ENCODE data around the gene PYGO1.

The PYGO1 gene

DNA sequence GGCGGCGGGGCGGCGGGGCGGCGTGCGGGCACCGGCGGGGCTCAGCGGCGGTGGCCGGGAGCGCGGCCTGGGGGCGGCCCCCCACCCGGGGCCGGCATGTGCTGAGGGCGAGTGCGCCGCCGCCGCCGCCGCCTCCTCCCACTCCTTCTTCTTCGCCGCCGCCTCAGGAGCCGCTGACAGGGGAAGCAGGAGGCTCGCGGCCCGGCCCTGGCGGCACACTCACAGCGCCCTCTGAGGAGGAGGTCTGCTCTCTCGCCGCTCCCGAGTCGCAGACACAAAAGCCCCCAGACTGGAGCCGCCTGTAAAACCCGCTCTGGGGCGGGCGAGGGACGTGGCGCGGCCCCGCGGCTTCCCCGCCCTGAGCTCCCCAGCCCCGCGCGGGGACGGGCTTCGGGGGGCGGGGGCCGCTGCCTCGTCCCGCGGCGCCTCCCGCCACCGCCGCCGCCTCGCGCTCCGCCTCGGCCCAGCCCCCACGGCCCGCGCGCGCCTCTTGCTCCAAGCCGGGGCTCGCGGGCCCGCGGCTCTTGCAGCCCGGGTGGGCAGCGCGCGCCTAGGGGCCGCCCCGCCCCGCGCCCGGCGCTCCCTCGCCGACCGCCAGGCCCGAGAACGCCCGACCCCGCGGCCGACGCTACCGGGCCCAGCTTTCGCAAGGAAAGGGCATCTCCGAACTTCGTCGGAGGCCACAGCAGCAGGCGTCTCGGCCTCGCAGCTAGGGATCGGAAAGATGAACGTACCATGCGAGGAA lies at the start of gene PYGO1:
Gene PYGO1, minus strand, starts transcription at position 276 of the 745 bp plus-strand sequence. CDS start 462 bp downstream, outside the sequence.
- H3K4me3 ChIP-seq (ENCODE audit: low read length, poor library complexity, severe bottlenecking): peak within 1 kb of the TSS; percentile 52
- no peak within 1 kb of the TSS for H3K4me2 ChIP-seq (ENCODE audit: low read depth, low read length, poor library complexity, severe bottlenecking)
- H3K9me2 ChIP-seq (replicated peaks; ENCODE audit: low read depth, low read length): no peaks in the 10 kb centered on the region
- H3K4me1 ChIP-seq (ENCODE audit: insufficient read depth, low read length, poor library complexity, severe bottlenecking): peaks cover 17% of the 10 kb centered on the region
- H3K9me3 ChIP-seq (ENCODE audit: insufficient read depth, low read depth, low read length): no peaks in the 10 kb centered on the region
- H2AFZ ChIP-seq (ENCODE audit: low read length): no peak within 1 kb of the TSS
- no peaks in the 10 kb centered on the region for H3K27me3 ChIP-seq (ENCODE audit: insufficient read depth, low read length, poor library complexity, severe bottlenecking)
- 0 out of 2 replicates have a peak, but pooled peaks cover 5% of the 10 kb centered on the region for H3F3A ChIP-seq (ENCODE audit: low read depth)
- no peak for TF ChIP-seq EZH2phosphoT487 (IDR thresholded peaks at IDR 0.05; ENCODE audit: borderline replicate concordance)
- TF ChIP-seq, protein P1, sequence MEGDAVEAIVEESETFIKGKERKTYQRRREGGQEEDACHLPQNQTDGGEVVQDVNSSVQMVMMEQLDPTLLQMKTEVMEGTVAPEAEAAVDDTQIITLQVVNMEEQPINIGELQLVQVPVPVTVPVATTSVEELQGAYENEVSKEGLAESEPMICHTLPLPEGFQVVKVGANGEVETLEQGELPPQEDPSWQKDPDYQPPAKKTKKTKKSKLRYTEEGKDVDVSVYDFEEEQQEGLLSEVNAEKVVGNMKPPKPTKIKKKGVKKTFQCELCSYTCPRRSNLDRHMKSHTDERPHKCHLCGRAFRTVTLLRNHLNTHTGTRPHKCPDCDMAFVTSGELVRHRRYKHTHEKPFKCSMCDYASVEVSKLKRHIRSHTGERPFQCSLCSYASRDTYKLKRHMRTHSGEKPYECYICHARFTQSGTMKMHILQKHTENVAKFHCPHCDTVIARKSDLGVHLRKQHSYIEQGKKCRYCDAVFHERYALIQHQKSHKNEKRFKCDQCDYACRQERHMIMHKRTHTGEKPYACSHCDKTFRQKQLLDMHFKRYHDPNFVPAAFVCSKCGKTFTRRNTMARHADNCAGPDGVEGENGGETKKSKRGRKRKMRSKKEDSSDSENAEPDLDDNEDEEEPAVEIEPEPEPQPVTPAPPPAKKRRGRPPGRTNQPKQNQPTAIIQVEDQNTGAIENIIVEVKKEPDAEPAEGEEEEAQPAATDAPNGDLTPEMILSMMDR (conservative IDR thresholded peaks at IDR 0.05; ENCODE audit: low read length): no peak
- no peaks in the 10 kb centered on the region for H3K36me3 ChIP-seq (ENCODE audit: insufficient read depth, low read length)
- no peaks in the 10 kb centered on the region for H3K79me2 ChIP-seq (ENCODE audit: insufficient read depth, low read length)
- no peaks in the 10 kb centered on the region for H4K20me1 ChIP-seq (ENCODE audit: insufficient read depth, low read length, poor library complexity, severe bottlenecking)
- H3K9ac ChIP-seq (ENCODE audit: low read depth, low read length, poor library complexity, severe bottlenecking): no peak within 1 kb of the TSS

DNA sequence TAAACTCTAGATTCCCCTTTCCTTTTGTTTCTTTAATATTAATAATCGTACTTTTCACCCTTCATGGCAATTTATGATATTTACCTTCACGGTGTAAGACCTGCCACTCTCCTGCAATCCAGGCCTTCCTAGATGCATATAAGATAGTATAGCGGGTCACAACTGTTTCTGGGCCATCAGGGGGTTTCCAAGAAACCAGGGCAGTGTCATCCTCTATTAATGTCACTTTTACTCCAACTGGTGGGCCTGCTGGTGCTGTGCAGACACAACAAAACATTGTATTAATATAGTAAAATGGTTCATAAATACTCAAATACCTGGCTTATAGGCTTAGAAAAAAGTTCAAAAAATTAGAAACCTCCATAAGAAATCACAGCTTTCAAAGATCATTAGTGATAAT lies 48.9 kb upstream of the PYGO1 start:
- H3K36me3 ChIP-seq (ENCODE audit: insufficient read depth, low read length): no peaks in the 10 kb centered on the region
- no peak for TF ChIP-seq EZH2phosphoT487 (IDR thresholded peaks at IDR 0.05; ENCODE audit: borderline replicate concordance)
- TF ChIP-seq, protein P1 (conservative IDR thresholded peaks at IDR 0.05; ENCODE audit: low read length): no peak

DNA sequence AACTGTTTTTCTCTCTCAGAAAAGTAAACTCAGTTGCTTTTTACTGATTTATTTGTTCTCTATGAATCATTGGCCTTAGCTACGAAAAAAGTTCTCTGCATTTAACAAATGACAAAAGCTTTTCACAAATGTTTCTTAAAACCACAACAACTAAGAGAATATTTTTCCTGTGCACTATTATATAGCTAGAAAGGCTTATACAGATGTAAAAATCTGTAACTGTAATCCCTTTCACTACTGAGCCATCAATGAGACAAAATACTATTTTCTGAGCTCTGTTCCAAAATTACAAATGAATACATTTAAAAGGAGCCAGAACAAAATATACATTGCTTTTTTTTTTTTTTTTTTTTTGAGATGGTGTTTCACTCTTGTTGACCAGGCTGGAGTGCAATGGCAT lies 45.6 kb upstream of the PYGO1 start:
- Histone ChIP-seq H3K36me3 (ENCODE audit: insufficient read depth, low read length) (no peaks in the 10 kb centered on the region), H3K9me3 (ENCODE audit: insufficient read depth, low read depth, low read length) (no peaks in the 10 kb centered on the region), H3K4me1 (ENCODE audit: insufficient read depth, low read length, poor library complexity, severe bottlenecking) (no peaks in the 10 kb centered on the region), H4K20me1 (ENCODE audit: insufficient read depth, low read length, poor library complexity, severe bottlenecking) (no peaks in the 10 kb centered on the region), H3K4me2 (ENCODE audit: low read depth, low read length, poor library complexity, severe bottlenecking) (no peak overlapping the region), H3K9ac (ENCODE audit: low read depth, low read length, poor library complexity, severe bottlenecking) (no peak overlapping the region), H3K27me3 (ENCODE audit: insufficient read depth, low read length, poor library complexity, severe bottlenecking) (no peaks in the 10 kb centered on the region), H3K9me2 (replicated peaks; ENCODE audit: low read depth, low read length) (no peaks in the 10 kb centered on the region), H2AFZ (ENCODE audit: low read length) (no peak overlapping the region), H3K79me2 (ENCODE audit: insufficient read depth, low read length) (no peaks in the 10 kb centered on the region), H3F3A (ENCODE audit: low read depth) (no peaks in the 10 kb centered on the region), H3K4me3 (ENCODE audit: low read length, poor library complexity, severe bottlenecking) (no peak overlapping the region)
- TF ChIP-seq, protein P1 (conservative IDR thresholded peaks at IDR 0.05; ENCODE audit: low read length): no peak
- TF ChIP-seq EZH2phosphoT487 (IDR thresholded peaks at IDR 0.05; ENCODE audit: borderline replicate concordance): no peak

More for the DNA sequence above, 48.9 kb upstream of the PYGO1 start:
- Histone ChIP-seq H2AFZ (ENCODE audit: low read length) (no peak overlapping the region), H3F3A (ENCODE audit: low read depth) (no peaks in the 10 kb centered on the region), H3K79me2 (ENCODE audit: insufficient read depth, low read length) (no peaks in the 10 kb centered on the region), H3K9me3 (ENCODE audit: insufficient read depth, low read depth, low read length) (no peaks in the 10 kb centered on the region), H3K4me2 (ENCODE audit: low read depth, low read length, poor library complexity, severe bottlenecking) (no peak overlapping the region), H3K9me2 (replicated peaks; ENCODE audit: low read depth, low read length) (no peaks in the 10 kb centered on the region), H3K4me1 (ENCODE audit: insufficient read depth, low read length, poor library complexity, severe bottlenecking) (no peaks in the 10 kb centered on the region), H3K4me3 (ENCODE audit: low read length, poor library complexity, severe bottlenecking) (no peak overlapping the region), H3K27me3 (ENCODE audit: insufficient read depth, low read length, poor library complexity, severe bottlenecking) (no peaks in the 10 kb centered on the region), H3K9ac (ENCODE audit: low read depth, low read length, poor library complexity, severe bottlenecking) (no peak overlapping the region), H4K20me1 (ENCODE audit: insufficient read depth, low read length, poor library complexity, severe bottlenecking) (no peaks in the 10 kb centered on the region)
